DMS 273 treated with DMSO at 0.1 percent for 48 hours (cell line): ENCODE results near the gene PRDM1.

Experiments used
- DNase-seq: peaks from one replicate; lab custom pipeline; 2025; lab: John Stamatoyannopoulos, UW

PRDM1 gene

DNA sequence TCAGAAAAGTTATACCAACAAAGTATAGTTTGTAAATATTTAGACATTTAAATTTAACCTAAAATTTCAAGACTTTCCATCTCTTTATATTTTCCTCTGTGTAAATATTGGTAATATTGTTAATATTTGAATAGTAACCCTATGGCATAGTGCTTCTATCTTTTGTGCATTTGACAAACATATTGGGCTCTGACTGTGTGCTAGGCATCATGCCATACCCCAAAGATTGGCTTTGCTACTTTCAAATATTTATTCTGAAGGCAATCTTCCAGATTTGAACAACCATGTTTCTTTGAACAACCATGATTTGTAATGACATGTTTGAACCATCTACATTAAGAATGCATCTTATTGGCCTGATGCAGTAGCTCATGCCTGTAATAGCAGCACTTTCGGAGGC lies 15.5 kb upstream of the PRDM1 start:
- no peak for DNase-seq

DNA sequence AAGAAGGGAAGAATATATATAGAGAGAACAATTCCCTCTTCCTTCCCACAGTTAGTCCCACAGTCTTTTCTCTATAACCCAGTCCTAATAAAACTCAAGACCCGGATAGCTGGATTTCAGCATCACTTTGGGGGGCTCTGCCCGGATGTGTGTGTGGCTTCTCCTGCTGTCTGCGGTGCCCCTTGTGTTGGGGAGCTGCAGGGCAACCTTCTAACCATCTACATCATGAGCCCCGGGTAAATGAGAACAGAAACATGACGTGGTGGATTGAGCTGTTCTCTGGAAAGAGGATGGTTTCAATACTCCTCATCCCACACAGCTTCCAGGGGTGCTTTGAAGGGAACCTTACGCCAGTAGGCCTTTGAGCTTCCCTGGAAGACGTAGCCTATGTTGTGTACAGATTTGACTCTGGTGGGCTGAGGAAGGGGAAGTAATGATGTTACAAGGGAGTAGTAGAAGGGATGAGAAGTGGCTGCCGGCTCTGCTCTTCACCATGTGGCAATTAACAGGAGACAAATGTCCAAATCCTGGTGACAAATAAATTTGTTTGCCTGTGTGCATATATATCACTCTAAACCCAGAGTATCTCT lies 13.5 kb upstream of the PRDM1 start:
- DNase-seq, result no peak

DNA sequence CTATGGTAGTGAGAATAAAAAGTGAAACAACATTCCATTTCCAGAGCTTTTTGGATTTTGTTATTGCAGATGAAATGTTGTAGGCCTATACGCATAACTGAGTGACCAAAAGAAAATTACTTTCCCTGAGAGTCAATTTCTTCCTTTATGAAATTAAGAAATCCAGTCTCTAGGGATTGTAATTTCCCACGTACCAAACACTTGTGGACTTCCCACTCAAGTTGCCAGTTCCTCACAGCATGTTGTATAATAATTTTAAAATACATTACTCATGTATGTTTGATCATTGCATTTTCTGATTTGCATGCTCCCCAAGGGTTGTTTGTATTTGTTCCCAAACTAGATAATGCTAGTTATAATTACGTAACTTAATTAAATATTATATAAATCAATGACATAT lies 12.0 kb upstream of the PRDM1 start:
- no peak for DNase-seq

DNA sequence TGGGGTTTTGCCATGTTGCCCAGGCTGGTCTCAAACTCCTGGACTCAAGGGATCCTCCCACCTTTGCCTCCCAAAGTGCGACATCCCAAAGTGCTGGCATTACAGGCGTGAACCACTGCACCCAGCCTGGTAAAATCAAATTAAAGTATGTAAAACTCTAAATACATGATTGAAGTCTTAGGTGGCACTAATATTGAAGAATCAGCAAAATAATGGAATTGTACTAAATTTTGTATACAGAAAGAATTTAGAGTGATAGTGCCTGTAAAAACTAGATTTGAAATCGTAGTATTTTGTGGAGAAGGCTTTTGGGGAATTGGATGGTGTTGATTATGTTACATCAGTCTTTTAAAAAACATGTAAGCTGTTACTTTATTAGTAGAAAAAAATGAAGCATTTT lies 10.0 kb upstream of the PRDM1 start:
- no peak for DNase-seq

DNA sequence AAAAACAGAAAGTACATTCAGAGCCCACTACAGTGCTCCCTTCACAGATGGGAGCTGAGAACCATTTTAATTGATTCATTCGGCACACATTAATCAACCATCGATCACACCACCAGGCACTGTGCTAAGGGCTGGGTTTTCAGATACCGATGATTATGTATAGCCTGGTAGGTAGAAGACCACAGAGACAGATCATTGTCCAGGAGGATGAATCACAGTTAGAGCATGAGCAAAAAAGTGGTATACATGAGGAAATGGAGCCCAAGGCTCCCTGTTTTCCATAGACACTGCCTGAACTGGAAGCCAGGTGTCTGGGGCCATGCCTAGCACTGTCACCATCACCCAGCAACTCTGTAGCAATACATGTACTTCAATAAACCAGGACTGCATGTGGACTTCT lies 9.0 kb upstream of the PRDM1 start:
- DNase-seq, result no peak

DNA sequence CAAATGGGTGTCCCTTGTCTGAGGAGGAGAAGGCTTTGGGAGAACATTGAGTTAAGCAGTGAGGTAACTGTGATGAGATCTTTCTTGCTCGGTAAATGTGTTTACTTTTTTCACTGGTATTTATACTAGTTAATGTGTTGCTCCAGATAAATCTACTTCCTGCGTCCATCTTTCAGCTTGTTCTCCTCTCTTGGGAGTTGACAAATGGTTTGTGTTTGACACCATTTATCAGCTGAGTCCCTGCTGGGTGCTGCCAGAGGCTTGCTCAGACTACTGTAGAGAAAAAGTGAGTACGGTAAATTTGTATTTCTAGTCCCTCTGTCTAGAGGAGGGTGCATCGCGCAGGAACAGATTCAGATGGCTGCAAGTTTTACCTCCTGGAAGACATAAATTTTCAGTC lies 8.3 kb upstream of the PRDM1 start:
- DNase-seq, result no peak

DNA sequence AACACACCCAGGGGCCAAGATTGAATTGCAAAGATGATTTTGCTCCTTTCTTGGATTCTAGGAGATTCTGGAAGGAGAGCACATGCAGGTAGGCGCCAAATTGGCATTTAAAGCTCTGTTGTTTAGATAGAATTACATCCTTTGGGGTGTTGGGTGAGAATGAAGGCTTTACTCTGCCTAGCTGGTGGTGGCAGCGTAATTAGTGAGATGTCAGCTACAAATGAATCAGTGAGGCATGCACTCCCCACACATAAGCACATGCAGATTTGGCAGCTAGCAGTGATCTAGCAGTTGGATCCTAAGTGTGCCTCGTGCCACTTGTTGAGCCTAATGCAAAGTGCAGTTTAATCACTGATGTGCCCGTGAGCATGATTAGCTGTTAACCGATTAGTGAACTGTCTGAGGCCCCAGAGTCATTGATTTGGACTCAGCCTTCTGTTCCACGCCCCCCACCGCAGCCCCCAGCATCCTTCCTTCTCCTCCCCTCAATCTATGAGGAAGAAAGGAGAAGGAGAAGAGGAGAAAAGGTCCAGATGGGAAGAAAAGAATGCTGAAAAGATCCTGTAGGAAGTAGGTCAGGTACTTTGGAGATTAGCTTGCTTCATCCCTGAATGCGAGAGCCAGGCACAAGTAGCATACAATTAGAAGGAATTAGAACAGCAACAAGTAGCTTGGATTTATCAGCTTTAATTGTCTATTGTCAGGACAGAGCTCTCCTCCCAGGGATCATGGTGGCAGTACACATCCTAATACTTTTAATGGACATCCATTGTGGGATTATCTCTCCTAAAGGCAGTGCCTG lies 6.0 kb upstream of the PRDM1 start:
- no peak for DNase-seq

DNA sequence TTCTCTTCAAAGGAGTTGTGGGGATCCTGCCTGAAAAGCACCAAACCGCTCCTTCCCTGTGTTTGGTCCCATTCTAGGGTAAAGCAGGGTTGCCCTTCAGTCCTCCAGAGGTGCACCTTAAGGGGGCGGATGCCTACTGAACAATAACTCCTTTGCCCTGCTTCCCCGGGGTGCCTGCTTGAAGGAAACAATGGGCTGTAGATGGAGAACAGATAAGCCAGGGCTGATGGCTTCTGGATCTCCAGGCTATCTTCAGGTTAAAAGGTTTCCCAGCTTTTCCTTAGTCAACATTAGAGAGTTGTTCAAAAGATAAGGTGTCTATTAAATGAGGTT lies 5.4 kb upstream of the PRDM1 start:
- no peak for DNase-seq

DNA sequence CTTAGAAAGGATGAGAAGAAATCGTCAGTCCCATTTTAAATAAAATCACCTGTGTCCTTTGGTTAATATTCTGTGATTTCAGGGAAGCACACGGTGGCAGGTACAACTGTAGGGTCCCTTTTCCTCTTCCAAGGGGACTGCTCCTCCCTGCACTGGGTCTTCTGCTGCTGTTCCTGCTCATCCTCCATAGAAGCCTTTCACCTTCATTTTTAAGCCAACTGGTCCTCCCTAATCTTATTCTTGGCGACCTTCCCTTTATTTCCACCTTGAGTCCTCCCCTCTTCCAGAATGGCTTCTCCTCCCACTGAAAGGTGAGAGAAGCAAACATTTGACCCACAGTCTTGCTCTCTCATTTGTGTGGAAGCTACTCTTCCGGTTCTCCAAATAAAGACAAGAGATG lies 4.4 kb upstream of the PRDM1 start:
- DNase-seq, result no peak

DNA sequence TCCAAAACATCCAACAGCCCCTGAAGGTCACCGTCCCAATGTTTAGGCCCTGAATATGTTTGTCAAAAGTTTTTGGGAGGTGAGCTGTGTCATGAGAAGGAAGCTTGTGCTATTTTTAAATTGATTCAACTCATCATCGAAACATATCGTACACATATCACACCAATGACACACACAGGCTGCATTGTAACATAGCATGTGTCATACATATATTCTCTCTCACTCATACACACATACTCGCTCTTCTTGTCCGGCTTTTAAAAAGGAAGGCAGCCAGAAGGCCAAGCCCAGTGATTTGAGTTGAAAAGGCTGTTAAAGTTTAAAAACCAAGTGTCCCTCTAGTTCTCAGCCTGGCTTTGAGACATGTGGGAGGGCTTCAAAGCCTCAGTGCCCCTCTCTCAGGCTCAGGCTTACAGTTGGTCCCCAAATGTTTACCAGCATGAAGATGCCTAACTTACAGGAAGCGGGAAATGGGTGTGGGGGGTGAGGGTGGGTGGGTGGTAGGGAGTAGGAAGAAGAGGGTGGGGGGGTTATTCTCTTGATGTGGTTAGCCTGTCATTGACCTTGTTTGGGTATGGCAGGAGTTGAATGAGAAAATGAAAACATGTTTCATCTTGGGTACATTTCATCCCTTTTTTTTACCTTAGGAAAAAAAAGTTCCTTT lies 3.3 kb upstream of the PRDM1 start:
- no peak for DNase-seq

DNA sequence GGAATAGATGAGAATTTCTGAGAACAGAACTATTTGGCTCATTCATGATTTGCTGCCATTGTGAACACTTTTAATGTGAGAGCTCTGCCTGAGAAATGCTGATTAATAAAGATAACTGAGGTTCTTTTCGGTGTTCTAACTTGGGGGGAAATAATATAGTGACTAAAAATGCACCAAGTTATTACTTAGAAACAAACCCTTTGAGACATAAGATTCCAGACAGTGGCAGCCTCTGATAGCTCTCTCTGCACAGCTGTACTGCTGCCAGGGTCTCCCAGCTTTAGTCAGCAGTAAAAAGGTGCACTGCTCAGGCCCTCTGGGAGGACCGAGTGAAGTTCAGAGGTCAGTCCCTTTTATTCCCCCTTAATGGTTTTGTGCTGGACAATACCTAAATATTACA lies 2.5 kb upstream of the PRDM1 start:
- no peak for DNase-seq

DNA sequence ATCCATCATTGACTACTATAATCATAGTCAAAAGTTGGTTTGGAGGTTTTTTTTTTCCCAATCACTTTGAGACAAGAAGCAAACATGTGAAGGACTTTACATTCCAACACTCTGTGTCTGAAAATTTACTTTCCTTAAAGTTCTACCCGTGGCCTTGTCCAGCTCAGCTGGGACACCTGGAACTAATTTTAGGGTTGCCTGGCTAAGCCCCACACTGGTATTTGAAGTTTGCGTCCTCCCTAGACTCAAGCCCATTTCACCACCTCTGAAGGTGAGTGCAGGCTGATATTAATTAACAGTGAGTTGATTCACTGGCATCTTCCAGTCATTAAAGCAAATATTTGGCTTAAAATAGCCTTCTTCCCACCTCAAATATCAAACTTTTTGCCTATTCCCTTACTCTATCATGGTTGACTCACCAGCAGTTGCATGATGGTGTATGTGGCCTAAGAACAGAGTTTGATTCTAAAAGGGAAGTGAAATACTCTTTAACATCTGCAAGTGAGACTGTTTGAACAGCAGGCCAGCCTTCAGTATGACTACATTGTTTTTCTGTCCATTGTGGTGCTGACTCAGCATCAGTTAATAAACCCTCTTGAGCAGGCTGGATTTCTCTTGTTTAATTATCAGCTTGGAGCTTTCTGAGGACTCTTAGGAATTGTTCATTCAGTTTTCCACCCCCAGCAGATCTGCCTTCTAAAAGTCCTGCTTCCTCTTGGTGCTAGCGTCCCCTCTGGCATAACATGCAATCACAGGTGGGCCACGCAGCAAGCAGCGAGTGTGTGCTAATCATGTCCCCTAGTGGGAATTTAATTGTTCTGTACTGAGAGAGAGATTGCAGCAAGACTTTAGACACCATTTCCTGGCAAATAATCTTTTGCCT lies 1.8 kb upstream of the PRDM1 start:
- DNase-seq, result peak; percentile 73

DNA sequence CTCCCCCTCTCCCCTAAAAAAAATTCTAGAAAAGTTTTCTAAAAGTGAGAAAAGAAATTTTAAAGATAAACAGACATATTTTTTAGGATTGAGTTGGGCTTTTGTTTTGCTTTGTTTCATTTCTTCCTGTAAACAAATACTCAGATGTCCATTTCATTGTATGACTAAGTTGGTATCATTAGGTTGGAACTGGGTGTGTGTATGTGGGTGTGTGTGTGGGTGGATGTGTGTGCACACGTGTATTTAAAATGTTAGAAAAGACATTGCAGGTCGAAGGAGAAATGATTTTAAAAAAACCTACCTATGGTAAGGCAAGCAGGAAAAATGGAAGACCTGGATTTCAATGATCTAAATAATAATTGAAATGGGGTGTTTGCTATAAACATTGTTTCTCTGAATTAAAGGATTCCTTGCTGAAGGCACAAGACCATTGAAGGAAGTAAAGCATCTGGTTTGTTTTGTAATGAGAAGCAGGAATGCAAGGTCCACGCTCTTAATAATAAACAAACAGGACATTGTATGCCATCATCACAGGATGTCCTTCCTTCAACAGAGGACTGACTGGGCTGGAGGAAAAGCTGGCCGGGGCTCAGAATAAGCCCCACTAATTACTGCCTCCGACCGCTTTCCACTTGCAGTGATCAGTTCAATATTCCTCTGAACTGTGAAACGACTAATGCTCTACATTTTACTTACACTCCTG lies 996 bp upstream of the PRDM1 start:
- no peak for DNase-seq

DNA sequence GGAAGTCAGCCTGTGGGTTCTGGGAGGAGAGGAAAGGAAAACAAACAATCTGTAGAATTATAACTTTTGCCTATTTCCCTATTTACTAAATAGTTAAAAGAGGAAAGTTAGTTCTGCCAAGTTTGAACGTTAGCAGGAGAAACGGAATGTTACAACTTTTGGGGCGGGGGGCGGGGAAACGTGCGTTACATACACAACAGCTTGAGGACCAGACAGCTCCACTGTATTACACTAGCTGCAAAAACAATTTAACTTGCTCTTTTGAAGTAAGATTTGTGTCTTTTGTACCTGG lies 498 bp upstream of the PRDM1 start:
- no peak for DNase-seq

DNA sequence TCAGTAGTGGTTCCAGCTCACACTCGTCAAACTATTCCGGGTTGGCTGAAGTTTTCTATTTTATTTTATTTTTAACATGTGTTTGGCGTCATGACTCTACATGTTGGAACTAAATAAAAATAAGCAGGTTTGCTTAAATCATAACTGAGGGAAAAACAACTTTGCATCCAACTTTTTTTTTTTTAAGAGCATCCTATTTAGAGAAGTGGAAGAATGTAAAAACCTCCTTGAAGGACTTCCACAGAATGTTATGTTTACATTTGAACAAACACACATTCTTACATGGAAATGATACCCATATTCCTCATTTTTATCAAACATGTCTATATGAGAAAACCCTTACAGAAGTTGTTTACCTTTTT lies 659 bp downstream of the PRDM1 start:
- no peak for DNase-seq

DNA sequence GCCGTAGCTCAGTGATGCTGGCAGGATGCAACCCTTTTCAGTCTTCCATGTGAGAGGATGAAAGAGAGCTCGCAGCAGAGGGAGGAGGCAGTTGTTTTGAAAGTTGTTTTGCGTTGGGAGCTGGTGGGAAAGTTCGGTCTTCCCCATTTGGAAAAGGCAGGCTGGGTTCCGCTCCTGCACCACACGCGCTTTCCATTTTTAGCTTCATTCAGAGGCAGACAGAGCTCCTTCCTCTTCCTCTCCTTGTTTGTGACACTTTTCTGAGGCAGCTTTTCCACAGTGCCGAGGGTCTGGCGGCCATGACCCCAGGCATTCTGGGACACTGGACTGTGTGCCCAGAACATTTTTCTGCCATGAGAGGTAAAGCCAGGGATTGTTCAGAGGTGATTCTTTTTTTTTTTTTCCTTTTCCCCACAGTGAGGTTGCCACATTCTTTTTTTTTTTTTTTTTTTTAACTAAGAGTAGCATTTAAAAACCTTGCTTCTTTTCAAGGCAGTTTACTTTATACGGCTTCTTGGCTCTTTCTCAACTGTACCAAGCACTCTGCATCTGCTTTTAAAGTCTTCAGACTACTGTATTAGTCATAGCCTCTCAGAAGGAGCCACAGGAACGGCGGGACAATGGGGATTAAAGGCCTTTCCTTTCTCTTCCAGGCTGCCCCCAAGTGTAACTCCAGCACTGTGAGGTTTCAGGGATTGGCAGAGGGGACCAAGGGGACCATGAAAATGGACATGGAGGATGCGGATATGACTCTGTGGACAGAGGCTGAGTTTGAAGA lies 1.6 kb downstream of the PRDM1 start:
- DNase-seq, result peak; percentile 8

DNA sequence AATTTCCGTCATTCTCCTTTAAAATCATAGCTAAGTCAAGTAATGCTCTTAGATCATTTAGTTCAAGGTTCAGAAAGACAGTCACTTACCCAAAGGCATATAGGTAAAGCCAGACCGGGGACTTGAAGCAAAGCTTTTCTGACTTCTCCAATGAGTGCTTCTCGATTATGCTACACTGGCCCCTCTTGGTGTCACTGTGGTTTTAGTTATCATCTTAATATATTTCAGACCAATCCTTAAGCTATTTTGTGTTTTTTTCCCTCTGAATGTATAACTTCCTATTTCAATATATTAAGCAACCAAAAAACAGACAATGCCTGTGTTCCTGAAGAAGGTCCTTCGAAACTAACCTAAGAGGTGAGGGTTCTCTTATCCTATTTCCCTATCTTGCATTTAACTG lies 3.9 kb downstream of the PRDM1 start:
- no peak for DNase-seq

DNA sequence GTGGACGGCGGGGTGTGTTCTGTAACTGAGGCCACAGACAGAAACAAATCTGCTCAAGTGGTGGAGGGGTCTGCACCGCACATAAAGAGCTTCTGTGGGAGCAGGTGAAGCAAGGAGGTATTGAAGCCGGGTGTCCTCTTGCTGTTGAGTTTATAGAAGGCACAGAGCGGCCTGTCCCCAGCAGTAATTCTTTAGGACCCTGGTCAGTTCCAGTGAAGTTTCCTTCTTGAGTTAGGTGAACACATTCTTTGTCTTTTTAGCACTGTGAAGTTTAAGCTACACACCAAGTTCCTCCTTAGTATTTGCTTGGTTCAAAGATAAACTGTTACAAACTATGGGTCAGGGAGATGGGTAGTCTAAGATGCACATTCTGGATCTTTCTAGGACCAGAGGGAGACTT lies 6.1 kb downstream of the PRDM1 start:
- no peak for DNase-seq

DNA sequence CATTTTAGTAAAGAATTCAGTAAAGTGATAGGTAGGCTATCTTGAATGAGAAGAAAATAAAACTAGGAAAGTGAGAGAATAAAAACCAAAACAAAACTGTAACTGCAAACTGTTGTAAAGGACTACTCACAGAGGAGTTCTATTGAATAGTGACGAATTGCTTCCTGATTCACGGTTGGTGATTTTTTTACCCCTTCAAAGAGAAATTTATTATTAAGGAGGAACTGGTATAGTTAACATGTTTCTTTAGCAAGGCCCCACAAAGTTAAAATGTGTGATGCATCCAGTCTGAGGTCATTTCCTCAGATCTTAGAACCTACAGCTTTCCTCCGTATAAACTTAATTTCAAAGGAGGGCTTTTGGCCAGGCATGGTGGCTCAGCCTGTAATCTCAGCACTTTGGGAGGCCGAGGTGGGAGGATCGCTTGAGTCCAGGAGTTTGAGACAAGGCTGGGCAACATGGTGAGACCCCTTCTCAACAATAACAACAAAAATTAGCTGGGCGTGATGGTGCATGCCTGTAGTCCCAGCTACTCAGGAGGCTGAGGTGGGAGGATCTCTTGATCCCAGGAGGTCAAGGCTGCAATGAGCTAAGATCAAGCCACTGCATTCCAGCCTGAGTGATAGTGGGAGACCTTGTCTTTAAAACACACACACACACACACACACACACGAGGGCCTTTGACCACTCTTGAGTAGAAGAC lies 8.3 kb downstream of the PRDM1 start:
- DNase-seq, result no peak

DNA sequence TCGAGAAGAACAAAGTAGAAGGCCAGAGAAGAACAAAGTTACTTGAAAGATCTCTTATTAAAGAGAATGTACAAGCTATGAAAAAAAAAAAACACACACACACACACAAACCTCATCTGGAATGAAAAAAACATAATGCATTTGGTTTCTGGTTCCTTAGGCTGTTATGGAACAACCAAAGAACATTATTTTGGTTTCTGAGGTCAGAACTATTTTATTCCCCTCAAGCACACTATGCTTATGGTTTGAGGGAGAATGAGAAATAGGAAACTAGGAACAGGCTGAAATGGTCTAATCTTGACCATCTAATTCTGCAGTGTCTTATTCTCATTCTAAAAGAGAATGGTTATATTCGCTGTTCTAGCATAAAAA lies 8.8 kb downstream of the PRDM1 start:
- DNase-seq, result no peak
